HepG2 (cell line): ENCODE results near the gene ALPI. TPM values are rescaled to one million over a fixed set of nuclear protein-coding genes. Genes with fewer than 3 reads are reported as not detected.

Source experiments
- ATAC-seq: fragments of 200-7000 bp; cut with Tn5 transposase; 3 replicates; pipeline ENCODE4 v1.9.1; 2020; ENCODE audit warnings: mild to moderate bottlenecking, moderate library complexity
- BruUV-seq: library from RNA; stranded (reverse); fragments of 400-500 nt; replicated peaks from 2 replicates; lab custom pipeline; 2021; lab: Mats Ljungman, UMichigan
- CTCF ChIA-PET: fragments of 300-600 bp; formaldehyde crosslinking; extraction: SDS; loops from one replicate; lab custom pipeline; 2021; ENCODE audit warnings: low total read pairs, inconsistent platforms, low intra/inter-chr PET ratio; lab: Yijun Ruan, JAX
- POLR2A ChIA-PET: fragments of 350-600 bp; sonication (Branson Sonifier 250); formaldehyde crosslinking; loops from one replicate; lab custom pipeline; 2020; ENCODE audit warnings: antibody characterized with exemption, inconsistent platforms; lab: Yijun Ruan, JAX
- DNase-seq: peaks from one replicate; pipeline ENCODE4 v3.0.0-alpha.2; 2015; ENCODE audit warnings: low spot score
- FAIRE-seq: peaks from 3 replicates; lab custom pipeline; 2011; peaks lifted over from hg19 to GRCh38; lab: Jason Lieb, UNC
- H2AFZ ChIP-seq: one replicate; pipeline ENCODE4 v1.6.1; 2011; ENCODE audit warnings: low read length, inconsistent platforms
- H3K27ac ChIP-seq: fragments of 300-600 bp; 3 replicates; pipeline ENCODE4 v1.8.0; 2011; ENCODE audit warnings: mixed run types, mild to moderate bottlenecking, mixed read lengths, low read length, inconsistent platforms; ENCODE audit not compliant: insufficient read depth; ENCODE audit errors: extremely low read length
- H3K27me3 ChIP-seq, 2 experiments: fragments of 200-600 bp in 1 of 2; 2 replicates in 1 of 2; 3 replicates in 1 of 2; pipeline versions ENCODE4 v1.6.0 to v1.8.0; 2011; ENCODE audit warnings: low read length in 2 of 2, mild to moderate bottlenecking in 2 of 2, moderate library complexity in 2 of 2, inconsistent platforms in 1 of 2; ENCODE audit not compliant: insufficient read depth in 2 of 2, control insufficient read depth in 1 of 2
- H3K36me3 ChIP-seq, 2 experiments: fragments of 200-600 bp in 1 of 2; replicated peaks in 1 of 2; 2 replicates in 1 of 2; 3 replicates in 1 of 2; pipeline versions ENCODE4 v1.5.1 to v1.8.0; 2011; ENCODE audit warnings: low read length in 2 of 2, inconsistent platforms in 1 of 2; ENCODE audit not compliant: insufficient read depth in 2 of 2, control insufficient read depth in 1 of 2
- H3K4me1 ChIP-seq: 2 replicates; pipeline ENCODE4 v1.5.1; 2012; ENCODE audit warnings: low read length, inconsistent platforms; ENCODE audit not compliant: insufficient read depth
- H3K4me2 ChIP-seq: 2 replicates; pipeline ENCODE4 v1.6.0; 2011; ENCODE audit warnings: low read depth, low read length, inconsistent platforms
- H3K4me3 ChIP-seq, 3 experiments: fragments of 200-600 bp in 1 of 3; sonication (generic), shearing (Covaris generic) in 1 of 3; replicated peaks in 1 of 3; 2 replicates each; pipeline ENCODE4 v1.5.1; 2011 to 2016; ENCODE audit warnings: low read length in 3 of 3, inconsistent platforms in 2 of 3, low read depth in 2 of 3, mild to moderate bottlenecking in 2 of 3, control low read depth in 1 of 3, mixed read lengths in 1 of 3; ENCODE audit not compliant: insufficient read depth in 1 of 3
- H3K79me2 ChIP-seq: one replicate; pipeline ENCODE4 v1.6.1; 2011; ENCODE audit warnings: low read length, inconsistent platforms; ENCODE audit not compliant: insufficient read depth
- H3K9ac ChIP-seq: 2 replicates; pipeline ENCODE4 v1.6.0; 2011; ENCODE audit warnings: mild to moderate bottlenecking, low read depth, low read length, inconsistent platforms; ENCODE audit not compliant: insufficient read depth
- H3K9me3 ChIP-seq: 2 replicates; pipeline ENCODE4 v1.5.1; 2012; ENCODE audit warnings: mild to moderate bottlenecking, low read length
- H4K20me1 ChIP-seq: 2 replicates; pipeline ENCODE4 v1.6.0; 2011; ENCODE audit warnings: inconsistent platforms, mild to moderate bottlenecking, low read length, moderate library complexity; ENCODE audit not compliant: insufficient read depth
- CTCF ChIP-seq: sonication (generic); formaldehyde crosslinking; IDR thresholded peaks from 2 replicates; pipeline ENCODE4 v1.5.0; 2020; ENCODE audit warnings: mild to moderate bottlenecking, missing genetic modification reagents, moderate library complexity
- ELF1 ChIP-seq: sonication (generic); formaldehyde crosslinking; IDR thresholded peaks from 2 replicates; pipeline ENCODE4 v1.4.0; 2020; ENCODE audit warnings: missing genetic modification reagents
- GABPB1 ChIP-seq: IDR thresholded peaks from 2 replicates; pipeline ENCODE4 v1.6.1; 2016; ENCODE audit warnings: mild to moderate bottlenecking, missing genetic modification reagents, moderate library complexity, missing compliant biosample characterization
- YEATS4 ChIP-seq: sonication (generic); formaldehyde crosslinking; IDR thresholded peaks from 2 replicates; pipeline ENCODE4 v1.4.0; 2020; ENCODE audit warnings: missing genetic modification reagents, borderline replicate concordance
- ZFX ChIP-seq: sonication (generic); formaldehyde crosslinking; IDR thresholded peaks from 2 replicates; pipeline ENCODE4 v1.4.0; 2020; ENCODE audit warnings: mild to moderate bottlenecking, low read depth, missing genetic modification reagents, moderate library complexity
- ZNF687 ChIP-seq: sonication (generic); formaldehyde crosslinking; IDR thresholded peaks from 2 replicates; pipeline ENCODE4 v1.5.1; 2020; ENCODE audit warnings: mild to moderate bottlenecking, missing genetic modification reagents, moderate library complexity
- WGBS: methylation state at CpG from one replicate; pipeline ENCODE4 v1.1.6; 2017; ENCODE audit warnings: low lambda C conversion rate; 5-methylcytosine and 5-hydroxymethylcytosine counted together
- in situ Hi-C: cut with HindIII; loops from 2 replicates; pipeline ENCODE4 v1.10.0; 2017; ENCODE audit warnings: low pct_unique_long_range_greater_than_20kb; ENCODE audit not compliant: extremely low pct_ligation_motif_present
- intact Hi-C: fragments of 100-400 bp; cut with micrococcal nuclease; formaldehyde crosslinking; loops from one replicate; pipeline ENCODE4 v1.10.0; 2022; ENCODE audit not compliant: unreplicated experiment
- polyA plus RNA-seq, 8 experiments: library from polyadenylated mRNA; depleted of rRNA in 3 of 8; stranded (reverse) in 7 of 8; unstranded in 1 of 8; fragments of >200 nt; fragmentation: Illumina TruSeq in 4 of 8; extraction: Trizol in 4 of 8; gene quantifications; 2 replicates each; pipeline versions ENCODE4 v1.2.1 to v1.2.3, GENCODE V29; 2011 to 2016; ENCODE audit warnings: low read depth in 4 of 8, missing spikeins in 1 of 8, mixed read lengths in 1 of 8; ENCODE audit not compliant: insufficient read depth in 1 of 8
- total RNA-seq, 5 experiments: library from RNA; depleted of rRNA; stranded (reverse); fragments of >200 nt; fragmentation: Illumina TruSeq; extraction: Trizol; gene quantifications; 2 replicates each; pipeline ENCODE4 v1.2.3, GENCODE V29; 2016; ENCODE audit warnings: low read depth in 1 of 5
- TF ChIP-seq, protein P1 (sequence below): sonication (generic); formaldehyde crosslinking; IDR thresholded peaks from 2 replicates; pipeline ENCODE4 v1.5.1; 2020; ENCODE audit warnings: missing genetic modification reagents, mild to moderate bottlenecking, borderline replicate concordance
- TF ChIP-seq, protein P2 (sequence below): sonication (generic); formaldehyde crosslinking; IDR thresholded peaks from 2 replicates; pipeline ENCODE4 v1.9.0; 2022; ENCODE audit warnings: missing genetic modification reagents, mild to moderate bottlenecking, borderline replicate concordance

Gene ALPI
- total and polyA plus RNA-seq, 2 of the 13 experiments (the other 11 are each of a cell fraction or from before 2014, with no cell fraction given), result not detected

DNA sequence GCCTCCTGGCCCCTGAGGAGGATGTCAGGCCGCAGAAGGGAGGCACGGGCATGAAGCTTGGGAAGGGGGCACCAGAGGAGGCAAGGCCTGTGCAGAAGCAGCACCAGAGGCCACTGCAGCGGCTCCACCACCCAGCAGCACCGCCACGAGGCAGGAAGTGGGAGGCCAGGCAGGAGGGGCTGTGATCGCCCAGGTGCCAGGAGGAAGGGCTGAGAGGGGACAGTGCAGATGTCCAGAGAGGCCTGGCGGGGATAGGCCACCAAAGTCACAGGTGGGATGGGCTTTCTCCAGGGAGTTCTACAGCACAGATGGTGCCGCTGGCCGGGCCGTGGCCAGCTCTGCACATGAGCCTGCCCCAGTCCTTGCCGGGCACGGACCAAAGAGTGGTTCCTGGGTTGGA lies 6.0 kb upstream of the ALPI start:
- no peak overlapping the region; the same call in 1 of the 2 replicates for H3K4me2 ChIP-seq
- BruUV-seq, result no TSS peak
- no peak overlapping the region for H3K9ac ChIP-seq
- FAIRE-seq (no peak), DNase-seq (no peak), ATAC-seq (peak; percentile 63)
- no peaks in the 10 kb centered on the region for H3K79me2 ChIP-seq
- no peaks in the 10 kb centered on the region for H3K9me3 ChIP-seq
- in situ Hi-C loops (no loop called here), intact Hi-C loops (loop anchor here (5.0 kb wide), 1 partner anchor 72 kb away; the partner anchor contains the start of gene PRSS56)
- TF ChIP-seq ELF1 (CRISPR knock-in tag) (peak; percentile 49; the same call in 1 of the 2 replicates), CTCF (CRISPR knock-in tag) (peak; percentile 31), ZNF687 (peak; percentile 50; the same call in 1 of the 2 replicates), GABPB1 (CRISPR knock-in tag) (peak; percentile 60), ZFX (peak; percentile 34; the same call in 1 of the 2 replicates), YEATS4 (CRISPR knock-in tag) (no peak)
- TF ChIP-seq, protein P1, sequence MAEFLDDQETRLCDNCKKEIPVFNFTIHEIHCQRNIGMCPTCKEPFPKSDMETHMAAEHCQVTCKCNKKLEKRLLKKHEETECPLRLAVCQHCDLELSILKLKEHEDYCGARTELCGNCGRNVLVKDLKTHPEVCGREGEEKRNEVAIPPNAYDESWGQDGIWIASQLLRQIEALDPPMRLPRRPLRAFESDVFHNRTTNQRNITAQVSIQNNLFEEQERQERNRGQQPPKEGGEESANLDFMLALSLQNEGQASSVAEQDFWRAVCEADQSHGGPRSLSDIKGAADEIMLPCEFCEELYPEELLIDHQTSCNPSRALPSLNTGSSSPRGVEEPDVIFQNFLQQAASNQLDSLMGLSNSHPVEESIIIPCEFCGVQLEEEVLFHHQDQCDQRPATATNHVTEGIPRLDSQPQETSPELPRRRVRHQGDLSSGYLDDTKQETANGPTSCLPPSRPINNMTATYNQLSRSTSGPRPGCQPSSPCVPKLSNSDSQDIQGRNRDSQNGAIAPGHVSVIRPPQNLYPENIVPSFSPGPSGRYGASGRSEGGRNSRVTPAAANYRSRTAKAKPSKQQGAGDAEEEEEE (CRISPR knock-in tag), result no peak
- TF ChIP-seq, protein P2, sequence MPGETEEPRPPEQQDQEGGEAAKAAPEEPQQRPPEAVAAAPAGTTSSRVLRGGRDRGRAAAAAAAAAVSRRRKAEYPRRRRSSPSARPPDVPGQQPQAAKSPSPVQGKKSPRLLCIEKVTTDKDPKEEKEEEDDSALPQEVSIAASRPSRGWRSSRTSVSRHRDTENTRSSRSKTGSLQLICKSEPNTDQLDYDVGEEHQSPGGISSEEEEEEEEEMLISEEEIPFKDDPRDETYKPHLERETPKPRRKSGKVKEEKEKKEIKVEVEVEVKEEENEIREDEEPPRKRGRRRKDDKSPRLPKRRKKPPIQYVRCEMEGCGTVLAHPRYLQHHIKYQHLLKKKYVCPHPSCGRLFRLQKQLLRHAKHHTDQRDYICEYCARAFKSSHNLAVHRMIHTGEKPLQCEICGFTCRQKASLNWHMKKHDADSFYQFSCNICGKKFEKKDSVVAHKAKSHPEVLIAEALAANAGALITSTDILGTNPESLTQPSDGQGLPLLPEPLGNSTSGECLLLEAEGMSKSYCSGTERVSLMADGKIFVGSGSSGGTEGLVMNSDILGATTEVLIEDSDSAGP (CRISPR knock-in tag), result peak; percentile 33; the same call in 1 of the 2 replicates
- 58% methylated on average over 8 of the region's 12 CpGs for WGBS
- CTCF ChIA-PET, result no interaction called here
- no peak overlapping the region for H2AFZ ChIP-seq
- H4K20me1 ChIP-seq, result no peaks in the 10 kb centered on the region; the same call in 1 of the 2 replicates
- H3K27ac ChIP-seq, result no peak overlapping the region
- H3K36me3 ChIP-seq, result no peaks in the 10 kb centered on the region
- POLR2A ChIA-PET, result no interaction called here
- H3K4me3 ChIP-seq, result no peak overlapping the region
- H3K27me3 ChIP-seq, result peaks cover 9 to 37% of the 10 kb centered on the region in 2 experiments; a peak in 4 of 5 replicates
- H3K4me1 ChIP-seq, result peaks cover 12% of the 10 kb centered on the region
